A673 (cell line): ENCODE measurements around the gene KCTD5.

Experiments
- EZH2 ChIP-seq: fragments of 200-600 bp; sonication (generic); IDR thresholded peaks from 2 replicates; pipeline ENCODE4 v1.6.1; 2017; ENCODE audit warnings: borderline replicate concordance, low read depth, mild to moderate bottlenecking, mixed read lengths, antibody characterized with exemption, low read length; ENCODE audit not compliant: poor library complexity, severe bottlenecking
- TF ChIP-seq, protein P1 (sequence below): fragments of 300-800, 200-600 bp; sonication (generic); conservative IDR thresholded peaks from 2 replicates; pipeline ENCODE4 v1.5.1; 2017; ENCODE audit warnings: low read depth, mild to moderate bottlenecking, antibody characterized with exemption, low read length, moderate library complexity, mixed read lengths

DNA sequence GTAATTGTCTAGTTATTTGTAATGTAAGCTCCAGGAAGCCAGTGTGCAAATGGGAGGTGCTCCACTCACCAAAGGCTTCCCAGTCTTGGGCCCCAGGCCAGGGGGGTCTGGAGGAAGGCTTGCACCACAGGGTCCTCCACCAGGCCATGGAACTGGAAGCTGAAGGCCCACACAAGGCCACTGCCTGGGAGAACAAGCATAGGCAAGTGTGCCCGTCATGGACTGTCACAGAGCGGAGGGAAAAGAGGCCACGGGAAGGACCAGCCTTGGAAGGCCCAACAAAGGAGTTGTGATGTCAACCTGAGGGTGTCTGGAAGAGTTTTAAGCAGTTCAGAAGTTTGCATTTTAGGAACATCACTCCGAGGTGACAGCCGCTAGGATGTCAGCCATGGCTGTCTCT, 67.2 kb downstream of the KCTD5 start:
- TF ChIP-seq, protein P1, sequence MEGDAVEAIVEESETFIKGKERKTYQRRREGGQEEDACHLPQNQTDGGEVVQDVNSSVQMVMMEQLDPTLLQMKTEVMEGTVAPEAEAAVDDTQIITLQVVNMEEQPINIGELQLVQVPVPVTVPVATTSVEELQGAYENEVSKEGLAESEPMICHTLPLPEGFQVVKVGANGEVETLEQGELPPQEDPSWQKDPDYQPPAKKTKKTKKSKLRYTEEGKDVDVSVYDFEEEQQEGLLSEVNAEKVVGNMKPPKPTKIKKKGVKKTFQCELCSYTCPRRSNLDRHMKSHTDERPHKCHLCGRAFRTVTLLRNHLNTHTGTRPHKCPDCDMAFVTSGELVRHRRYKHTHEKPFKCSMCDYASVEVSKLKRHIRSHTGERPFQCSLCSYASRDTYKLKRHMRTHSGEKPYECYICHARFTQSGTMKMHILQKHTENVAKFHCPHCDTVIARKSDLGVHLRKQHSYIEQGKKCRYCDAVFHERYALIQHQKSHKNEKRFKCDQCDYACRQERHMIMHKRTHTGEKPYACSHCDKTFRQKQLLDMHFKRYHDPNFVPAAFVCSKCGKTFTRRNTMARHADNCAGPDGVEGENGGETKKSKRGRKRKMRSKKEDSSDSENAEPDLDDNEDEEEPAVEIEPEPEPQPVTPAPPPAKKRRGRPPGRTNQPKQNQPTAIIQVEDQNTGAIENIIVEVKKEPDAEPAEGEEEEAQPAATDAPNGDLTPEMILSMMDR, result no peak
- no peak for TF ChIP-seq EZH2
